ENCODE measurements around the gene SZRD1. TPM values are rescaled to one million over a fixed set of nuclear protein-coding genes. Genes with fewer than 3 reads are reported as not detected.

SZRD1 gene
- polyA plus RNA-seq, 1 donor from 2014 or later = 13.6 TPM

- TF ChIP-seq REST (IDR thresholded peaks at IDR 0.05; ENCODE audit: borderline replicate concordance) = peak; percentile 51
Measured at GRCh38 chr1:16440470-16441281, 73.6 kb downstream of the SZRD1 start, which contains the start of gene NECAP2 (continued).

GRCh38 chr1:16441282-16441665, 74.2 kb downstream of the SZRD1 start:
- H3K27ac ChIP-seq (ENCODE audit: low read length) = peak overlapping the region; percentile 89
- peak overlapping the region; percentile 72 for H2AFZ ChIP-seq (ENCODE audit: low read depth, low read length)
- H3K9ac ChIP-seq (ENCODE audit: low read length) = peak overlapping the region; percentile 94

More at GRCh38 chr1:16441282-16441665, 74.2 kb downstream of the SZRD1 start:
- H3K79me2 ChIP-seq (replicated peaks; ENCODE audit: insufficient read depth, low read length) = peaks cover 29% of the 10 kb centered on the region
- no peaks in the 10 kb centered on the region for H3K36me3 ChIP-seq (ENCODE audit: insufficient read depth, low read length)
- H3K27me3 ChIP-seq (ENCODE audit: insufficient read depth, low read depth, low read length) = no peaks in the 10 kb centered on the region
- H3F3A ChIP-seq (ENCODE audit: insufficient read depth, low read length, poor library complexity, severe bottlenecking) = no peaks in the 10 kb centered on the region
- no peaks in the 10 kb centered on the region for H3K9me3 ChIP-seq (ENCODE audit: low read length)
- H3K4me2 ChIP-seq (ENCODE audit: low read length) = peak overlapping the region; percentile 71
- H3K4me3 ChIP-seq (ENCODE audit: low read length) = peak overlapping the region; percentile 95
- H4K20me1 ChIP-seq (ENCODE audit: insufficient read depth) = no peaks in the 10 kb centered on the region
- TF ChIP-seq MXI1 (conservative IDR thresholded peaks at IDR 0.05; ENCODE audit: poor library complexity, severe bottlenecking) = no peak
- TF ChIP-seq SMC3 (conservative IDR thresholded peaks at IDR 0.05; ENCODE audit: poor library complexity) = no peak
- TF ChIP-seq POLR2AphosphoS5 (IDR thresholded peaks at IDR 0.05) = no peak
- no peak for TF ChIP-seq EP300 (conservative IDR thresholded peaks at IDR 0.05; ENCODE audit: poor library complexity, severe bottlenecking)
- TF ChIP-seq RAD21 (conservative IDR thresholded peaks at IDR 0.05) = no peak
- TF ChIP-seq CTCF (IDR thresholded peaks at IDR 0.05; ENCODE audit: poor library complexity, severe bottlenecking) = no peak
- TF ChIP-seq REST (IDR thresholded peaks at IDR 0.05; ENCODE audit: borderline replicate concordance) = no peak
- no peak for TF ChIP-seq TAF1 (IDR thresholded peaks at IDR 0.05; ENCODE audit: low read depth)
- TF ChIP-seq EZH2 (IDR thresholded peaks at IDR 0.05; ENCODE audit: borderline replicate concordance, insufficient read depth, low read length, poor library complexity, severe bottlenecking) = no peak
- no peaks in the 10 kb centered on the region for H3K9me2 ChIP-seq (ENCODE audit: insufficient read depth, low read length)

Data from neural cell (in vitro differentiated cells).